ENCODE results near the gene TMEM150A. TPM values are rescaled to one million over a fixed set of nuclear protein-coding genes. Genes with fewer than 3 reads are reported as not detected.
A peak's percentile ranks its signal among the peaks of the same experiment; 100 is the strongest.

TMEM150A gene
- total RNA-seq, 4 donors from 2014 or later = 6.3 to 15.8 (median 7.4) TPM

GRCh38 chr2:85548608-85548900 lies 53.9 kb downstream of the TMEM150A start:
- Histone ChIP-seq H3K27me3 (no peaks in the 10 kb centered on the region), H3K27ac (peak overlapping the region in 1 of 4 donors; percentile 2), H3K36me3 (peaks cover 14 to 92% (median 23%) of the 10 kb centered on the region in 3 donors), H3K9me3 (no peaks in the 10 kb centered on the region), H3K4me1 (peaks cover 0 to 49% (median 9%) of the 10 kb centered on the region in 3 donors), H3K4me3 (no peak overlapping the region)
- no peak for DNase-seq
- 45 to 60% methylated on average over 2 of the region's 2 CpGs for WGBS, 2 donors
- TF ChIP-seq CTCF (IDR thresholded peaks at IDR 0.05) (no peak), POLR2A (IDR thresholded peaks at IDR 0.05) (no peak)
- intact Hi-C loops (cut with DNase I) = no loop called here

Small RNAs within 50 kb of the gene (small RNA-seq; reads per million reads assigned to genes)
- gene RN7SL126P = 0 reads per million in 4 donors

Other genes with a start within 250 kb of the TMEM150A start
- gene RETSAT, start 248.2 kb downstream of the TMEM150A start, total RNA-seq = 10 to 100 TPM; 55.8 to 73.3 (median 66.9) TPM
- gene ELMOD3, start 247.9 kb downstream of the TMEM150A start, total RNA-seq = 10 to 100 TPM in 3 of 4 donors, 1 to 10 TPM in 1; 8.2 to 16.6 (median 13.7) TPM
- 100 to 1,000 TPM; 185 to 301 (median 221) TPM for gene CAPG, start 192.3 kb downstream of the TMEM150A start, total RNA-seq
- under 1 TPM in 1 of 4 donors, not detected in 3; 0.50 TPM for gene SH2D6, start 184.0 kb downstream of the TMEM150A start, total RNA-seq
- gene MAT2A, start 63.5 kb downstream of the TMEM150A start, total RNA-seq = 100 to 1,000 TPM in 2 of 4 donors, 10 to 100 TPM in 2; 81.8 to 272 (median 121) TPM
- gene GGCX, start 41.2 kb downstream of the TMEM150A start, total RNA-seq = 10 to 100 TPM; 19.7 to 27.5 (median 23.3) TPM
- 100 to 1,000 TPM in 1 of 4 donors, 10 to 100 TPM in 3; 78.8 to 144 (median 93.8) TPM for gene VAMP8, start 25.1 kb downstream of the TMEM150A start, total RNA-seq
- gene VAMP5, start 18.3 kb downstream of the TMEM150A start, total RNA-seq = 10 to 100 TPM in 3 of 4 donors, 1 to 10 TPM in 1; 6.1 to 45.6 (median 17.0) TPM
- gene RNF181, start 7.0 kb downstream of the TMEM150A start, total RNA-seq = 100 to 1,000 TPM in 3 of 4 donors, 10 to 100 TPM in 1; 88.3 to 128 (median 115) TPM
- gene C2orf68, start 9.4 kb upstream of the TMEM150A start, total RNA-seq = 10 to 100 TPM in 3 of 4 donors, 1 to 10 TPM in 1; 9.4 to 17.1 (median 14.7) TPM
- 10 to 100 TPM; 37.0 to 53.6 (median 40.7) TPM for gene USP39, start 13.5 kb upstream of the TMEM150A start, total RNA-seq
- not detected for gene SFTPB, start 65.5 kb upstream of the TMEM150A start, total RNA-seq
- 1 to 10 TPM in 3 of 4 donors, under 1 TPM in 1; 0.76 to 6.1 (median 2.1) TPM for gene GNLY, start 91.7 kb upstream of the TMEM150A start, total RNA-seq
- gene ATOH8, start 151.3 kb upstream of the TMEM150A start, total RNA-seq = 10 to 100 TPM in 2 of 4 donors, 1 to 10 TPM in 2; 2.0 to 24.6 (median 7.6) TPM

All from esophagus squamous epithelium (tissue), 5 donors.